Common myeloid progenitor, CD34-positive (primary cell): ENCODE results near the gene MYOZ3.
A peak's percentile ranks its signal among the peaks of the same experiment; 100 is the strongest.

Experiments
- CTCF ChIA-PET: fragments of 350-600 bp; sonication (Branson Sonifier 250); formaldehyde crosslinking; loops from one replicate; lab custom pipeline; 2021; ENCODE audit warnings: antibody characterized with exemption; lab: Charles Lee
- POLR2A ChIA-PET: fragments of 350-600 bp; sonication (Branson Sonifier 250); formaldehyde crosslinking; loops from one replicate; lab custom pipeline; 2021; ENCODE audit warnings: antibody characterized with exemption; lab: Charles Lee
- DNase-seq, 3 donors: peaks; one replicate each; pipeline versions ENCODE4 v3.0.0 to v3.0.0-alpha.2; 2013
- H3K27ac ChIP-seq, 2 experiments: 1 replicate in 1 of 2; 2 replicates in 1 of 2; pipeline ENCODE4 v1.7.0; 2013; ENCODE audit warnings: inconsistent platforms in 2 of 2, low read length in 2 of 2, mild to moderate bottlenecking in 2 of 2, low read depth in 1 of 2, moderate library complexity in 1 of 2; ENCODE audit not compliant: severe bottlenecking in 2 of 2, insufficient read depth in 1 of 2, poor library complexity in 1 of 2
- H3K27me3 ChIP-seq, 5 experiments: replicated peaks in 2 of 5; 1 replicate in 3 of 5; 2 replicates in 2 of 5; pipeline versions ENCODE4 v1.6.1 to v1.7.0; 2013; ENCODE audit warnings: low read length in 4 of 5, mild to moderate bottlenecking in 2 of 5, moderate library complexity in 2 of 5, inconsistent platforms in 1 of 5; ENCODE audit not compliant: insufficient read depth in 5 of 5, control insufficient read depth in 4 of 5
- H3K36me3 ChIP-seq, 4 experiments: 1 replicate in 2 of 4; 2 replicates in 2 of 4; pipeline versions ENCODE4 v1.6.1 to v1.7.0; 2013; ENCODE audit warnings: low read length in 3 of 4, control low read depth in 1 of 4, mild to moderate bottlenecking in 1 of 4; ENCODE audit not compliant: control insufficient read depth in 4 of 4, insufficient read depth in 4 of 4
- H3K4me1 ChIP-seq, 4 experiments: 1 replicate in 3 of 4; 2 replicates in 1 of 4; pipeline versions ENCODE4 v1.6.1 to v1.7.1; 2013; ENCODE audit warnings: low read length in 3 of 4, mild to moderate bottlenecking in 3 of 4, control low read depth in 1 of 4, inconsistent platforms in 1 of 4, moderate library complexity in 1 of 4; ENCODE audit not compliant: control insufficient read depth in 4 of 4, insufficient read depth in 4 of 4; ENCODE audit errors: control extremely low read depth in 1 of 4
- H3K4me3 ChIP-seq, 7 experiments: 1 replicate in 4 of 7; 2 replicates in 3 of 7; pipeline versions ENCODE4 v1.5.1 to v1.7.0; 2013; ENCODE audit warnings: mild to moderate bottlenecking in 7 of 7, low read length in 6 of 7, moderate library complexity in 6 of 7, inconsistent platforms in 2 of 7, low read depth in 2 of 7, control low read depth in 1 of 7; ENCODE audit not compliant: insufficient read depth in 4 of 7, control insufficient read depth in 1 of 7; ENCODE audit errors: extremely low read depth in 1 of 7
- H3K9me3 ChIP-seq, 5 experiments: 1 replicate in 4 of 5; 2 replicates in 1 of 5; pipeline versions ENCODE4 v1.6.1 to v1.7.1; 2013; ENCODE audit warnings: low read length in 4 of 5, mild to moderate bottlenecking in 2 of 5, inconsistent platforms in 1 of 5, low read depth in 1 of 5, moderate library complexity in 1 of 5; ENCODE audit not compliant: control insufficient read depth in 4 of 5, insufficient read depth in 2 of 5; ENCODE audit errors: control extremely low read depth in 1 of 5
- WGBS: methylation state at CpG from one replicate; pipeline ENCODE4 v1.1.5; 2013; ENCODE audit not compliant: insufficient coverage; 5-methylcytosine and 5-hydroxymethylcytosine counted together

MYOZ3 gene

DNA sequence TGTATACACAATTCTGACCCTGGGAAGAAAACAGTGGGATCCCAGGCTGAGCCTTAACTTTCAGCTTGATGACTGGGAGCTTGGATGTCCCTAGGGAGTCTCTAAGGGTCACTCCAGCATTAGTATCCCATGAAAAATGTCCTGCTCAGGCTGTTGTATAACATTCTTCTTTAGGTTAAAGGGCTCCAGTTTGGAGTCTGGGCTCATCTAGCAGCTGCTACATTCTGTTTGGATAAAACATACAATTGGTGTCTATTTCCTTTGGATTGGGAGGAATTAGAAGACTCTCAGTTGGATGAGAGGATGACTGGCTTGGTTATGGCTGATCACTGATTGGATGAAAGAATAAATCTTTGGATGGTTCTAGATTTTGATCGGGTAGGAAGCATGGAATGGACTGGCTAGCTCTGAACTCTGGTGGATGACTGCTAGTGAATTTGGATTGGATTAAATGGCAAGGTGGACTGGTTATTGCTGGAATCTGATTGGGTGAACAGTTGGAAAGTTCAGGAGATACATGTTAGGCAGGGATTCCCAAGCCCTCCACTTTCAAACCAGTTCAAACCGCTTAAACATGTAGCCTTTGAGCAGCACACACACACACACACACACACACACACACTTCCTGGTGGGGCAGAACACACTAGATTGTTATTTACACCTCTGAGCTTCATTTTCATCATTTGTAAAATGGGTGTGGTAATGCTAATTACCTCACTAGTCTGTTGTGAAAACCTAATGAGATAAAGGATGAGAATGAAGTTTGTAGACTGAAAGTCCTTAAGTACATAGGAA, 7.1 kb upstream of the MYOZ3 start:
- H3K9me3 ChIP-seq: no peaks in the 10 kb centered on the region
- peaks cover 0 to 15% (median 12%) of the 10 kb centered on the region in 4 experiments for H3K4me1 ChIP-seq
- H3K27me3 ChIP-seq: no peaks in the 10 kb centered on the region
- no peaks in the 10 kb centered on the region for H3K36me3 ChIP-seq
- WGBS: 100% methylated on average over 1 of the region's 2 CpGs
- no peak overlapping the region for H3K27ac ChIP-seq
- DNase-seq: no peak
- ChIA-PET CTCF (interaction anchor here (0.8 to 5.9 kb wide), 15 partner anchors 8 to 191 kb away, joined by 3 to 63 read pairs (median 3); partner anchors contain the start of gene RBM22), POLR2A (no interaction called here)
- H3K4me3 ChIP-seq: no peak overlapping the region

DNA sequence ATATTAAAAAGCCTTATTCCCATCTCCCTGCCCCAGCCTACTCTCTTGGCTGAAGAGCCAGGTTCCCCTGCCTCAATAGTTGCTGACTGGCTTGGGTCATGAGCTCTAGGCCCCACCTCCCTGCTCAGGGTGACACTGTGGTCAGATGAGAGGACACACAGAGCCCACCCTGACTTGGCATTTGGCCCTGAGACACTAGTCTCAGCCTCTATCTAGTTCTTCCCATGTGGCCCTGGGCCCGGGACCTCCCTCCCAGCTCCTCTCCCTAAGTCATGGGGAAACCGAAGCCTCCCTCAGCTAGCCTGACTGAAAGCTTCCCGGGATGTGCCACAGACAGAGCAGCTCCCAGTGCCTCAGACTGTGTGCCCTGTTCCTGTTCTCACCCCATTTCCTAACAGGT, 5.8 kb upstream of the MYOZ3 start:
- Histone ChIP-seq H3K9me3 (no peaks in the 10 kb centered on the region), H3K4me3 (peak overlapping the region in 1 of 7 experiments; percentile 5), H3K36me3 (no peaks in the 10 kb centered on the region), H3K27ac (no peak overlapping the region), H3K27me3 (no peaks in the 10 kb centered on the region), H3K4me1 (peaks cover 0 to 15% (median 12%) of the 10 kb centered on the region in 4 experiments)
- WGBS: 80% methylated on average over 1 of the region's 3 CpGs
- no peak for DNase-seq
- POLR2A ChIA-PET: no interaction called here
- CTCF ChIA-PET: interaction anchor here (1.0 to 5.9 kb wide), 9 partner anchors 8 to 195 kb away, joined by 3 to 63 read pairs (median 3); no protein-coding TSS in a partner anchor

DNA sequence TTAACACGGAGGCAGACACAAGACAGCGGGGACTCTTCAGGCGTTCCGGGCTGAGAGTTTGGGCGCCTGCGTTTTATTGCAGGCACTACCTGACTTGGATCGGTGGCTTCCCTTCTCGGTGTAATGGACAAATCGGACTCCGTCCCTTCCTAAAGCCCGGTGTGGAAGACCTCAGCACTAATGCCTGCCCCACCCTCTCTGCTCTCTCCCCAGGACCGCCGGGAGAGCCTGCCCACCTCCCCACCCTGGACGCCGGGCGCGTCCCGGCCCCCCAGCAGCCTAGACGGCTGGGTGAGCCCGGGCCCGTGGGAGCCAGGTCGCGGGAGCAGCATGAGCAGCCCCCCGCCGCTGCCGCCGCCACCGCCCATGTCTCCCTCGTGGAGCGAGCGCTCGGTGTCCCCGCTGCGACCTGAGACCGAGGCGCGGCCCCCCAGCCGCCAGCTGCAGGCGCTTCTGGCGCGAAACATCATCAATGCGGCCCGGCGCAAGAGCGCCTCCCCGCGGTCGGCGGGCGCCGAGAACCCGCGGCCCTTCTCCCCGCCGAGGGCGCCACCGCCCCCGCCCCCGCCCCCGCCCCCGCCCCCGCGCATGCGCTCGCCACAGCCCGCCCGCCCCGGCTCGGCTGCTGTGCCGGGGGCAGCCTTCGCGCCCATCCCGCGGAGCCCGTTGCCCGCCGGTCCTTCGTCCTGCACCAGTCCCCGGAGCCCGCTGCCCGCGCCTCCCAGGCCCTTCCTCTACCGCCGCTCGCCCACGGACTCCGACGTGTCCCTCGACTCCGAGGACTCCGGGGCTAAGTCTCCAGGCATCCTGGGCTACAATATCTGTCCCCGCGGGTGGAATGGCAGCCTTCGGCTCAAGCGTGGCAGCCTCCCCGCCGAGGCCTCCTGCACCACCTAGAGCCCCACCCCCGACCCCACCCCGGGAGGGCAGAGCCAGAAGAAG, 4.6 kb upstream of the MYOZ3 start:
- Histone ChIP-seq H3K4me3 (peak overlapping the region; percentile 41 to 84 (median 67)), H3K9me3 (no peaks in the 10 kb centered on the region), H3K27me3 (no peaks in the 10 kb centered on the region), H3K36me3 (no peaks in the 10 kb centered on the region), H3K27ac (no peak overlapping the region), H3K4me1 (peaks cover 0 to 15% (median 12%) of the 10 kb centered on the region in 4 experiments)
- CTCF ChIA-PET: interaction anchor here (0.9 to 5.9 kb wide), 10 partner anchors 12 to 197 kb away, joined by 3 to 63 read pairs (median 4); no protein-coding TSS in a partner anchor
- POLR2A ChIA-PET: no interaction called here
- 1% methylated on average over 62 of the region's 99 CpGs for WGBS
- DNase-seq: peak; percentile 69 to 89 (median 86)

DNA sequence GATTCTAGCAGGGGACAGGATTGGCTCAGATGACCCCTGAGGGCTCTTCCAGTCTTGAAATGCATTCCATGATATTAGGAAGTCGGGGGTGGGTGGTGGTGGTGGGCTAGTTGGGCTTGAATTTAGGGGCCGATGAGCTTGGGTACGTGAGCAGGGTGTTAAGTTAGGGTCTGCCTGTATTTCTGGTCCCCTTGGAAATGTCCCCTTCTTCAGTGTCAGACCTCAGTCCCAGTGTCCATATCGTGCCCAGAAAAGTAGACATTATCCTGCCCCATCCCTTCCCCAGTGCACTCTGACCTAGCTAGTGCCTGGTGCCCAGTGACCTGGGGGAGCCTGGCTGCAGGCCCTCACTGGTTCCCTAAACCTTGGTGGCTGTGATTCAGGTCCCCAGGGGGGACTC, 2.9 kb upstream of the MYOZ3 start:
- Histone ChIP-seq H3K4me3 (no peak overlapping the region), H3K27ac (no peak overlapping the region), H3K27me3 (peaks cover 0 to 4% (median 0%) of the 10 kb centered on the region in 5 experiments), H3K9me3 (no peaks in the 10 kb centered on the region), H3K36me3 (no peaks in the 10 kb centered on the region), H3K4me1 (peaks cover 0 to 15% (median 12%) of the 10 kb centered on the region in 4 experiments)
- 88% methylated on average over 1 of the region's 4 CpGs for WGBS
- ChIA-PET POLR2A (no interaction called here), CTCF (interaction anchor here (0.6 to 5.9 kb wide), 10 partner anchors 10 to 201 kb away, joined by 3 to 63 read pairs (median 4); partner anchors contain the start of gene IRGM)
- DNase-seq: no peak

DNA sequence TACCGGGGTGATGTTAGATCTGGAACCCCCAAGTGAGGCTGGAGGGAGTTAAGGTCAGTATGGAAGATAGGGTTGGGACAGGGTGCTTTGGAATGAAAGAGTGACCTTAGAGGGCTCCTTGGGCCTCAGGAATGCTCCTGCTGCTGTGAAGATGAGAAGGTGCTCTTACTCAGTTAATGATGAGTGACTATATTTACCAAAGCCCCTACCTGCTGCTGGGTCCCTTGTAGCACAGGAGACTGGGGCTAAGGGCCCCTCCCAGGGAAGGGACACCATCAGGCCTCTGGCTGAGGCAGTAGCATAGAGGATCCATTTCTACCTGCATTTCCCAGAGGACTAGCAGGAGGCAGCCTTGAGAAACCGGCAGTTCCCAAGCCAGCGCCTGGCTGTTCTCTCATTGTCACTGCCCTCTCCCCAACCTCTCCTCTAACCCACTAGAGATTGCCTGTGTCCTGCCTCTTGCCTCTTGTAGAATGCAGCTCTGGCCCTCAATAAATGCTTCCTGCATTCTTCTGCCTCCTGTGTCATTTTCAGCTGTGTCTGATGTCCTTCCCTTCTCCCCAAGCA, 2.3 kb upstream of the MYOZ3 start:
- Histone ChIP-seq H3K4me1 (peaks cover 0 to 15% (median 12%) of the 10 kb centered on the region in 4 experiments), H3K4me3 (no peak overlapping the region), H3K9me3 (no peaks in the 10 kb centered on the region), H3K27me3 (peaks cover 0 to 4% (median 0%) of the 10 kb centered on the region in 5 experiments), H3K27ac (no peak overlapping the region), H3K36me3 (no peaks in the 10 kb centered on the region)
- DNase-seq: no peak
- WGBS: 100% methylated on average over 3 of the region's 3 CpGs
- ChIA-PET POLR2A (no interaction called here), CTCF (interaction anchor here (0.6 to 2.0 kb wide), 6 partner anchors 10 to 188 kb away, joined by 3 to 6 read pairs (median 4); partner anchors contain the start of gene IRGM)

DNA sequence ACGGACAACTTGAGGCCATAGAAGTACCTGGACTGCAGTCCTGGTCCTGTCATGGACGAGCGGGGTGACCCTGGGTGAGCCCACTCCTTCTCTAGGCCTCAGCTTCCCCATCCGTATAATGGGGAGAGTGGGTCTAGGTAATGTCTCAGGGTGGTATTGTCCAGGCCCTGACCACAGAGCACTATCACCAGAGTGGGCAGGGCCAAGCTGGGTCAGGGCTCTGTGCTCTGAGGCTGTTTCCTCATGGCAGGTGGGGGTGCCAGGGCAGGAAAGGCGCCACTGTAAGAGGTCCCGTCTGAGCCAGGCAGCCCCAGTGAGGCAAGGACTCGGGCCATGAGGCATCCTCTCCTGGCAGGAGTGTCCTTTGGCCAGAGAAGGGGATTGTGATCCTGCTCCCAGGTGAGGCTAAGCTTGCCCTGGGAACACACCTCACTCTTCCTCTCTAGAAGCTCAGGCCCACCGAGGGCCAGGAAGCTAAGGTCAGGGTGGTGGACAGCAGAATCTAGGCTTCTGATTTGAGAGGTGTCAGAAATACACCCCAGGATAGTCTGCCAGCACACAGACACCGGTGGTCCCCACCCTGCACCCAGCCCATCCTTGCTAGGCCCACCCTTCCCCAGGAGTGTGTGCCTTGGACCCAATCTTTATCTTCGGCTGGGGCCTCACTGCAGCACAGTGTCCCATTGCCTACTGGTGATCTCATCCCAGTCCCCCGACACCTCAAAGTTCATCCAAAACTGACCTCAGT, 1.5 kb upstream of the MYOZ3 start:
- peaks cover 0 to 15% (median 12%) of the 10 kb centered on the region in 4 experiments for H3K4me1 ChIP-seq
- H3K27ac ChIP-seq: no peak overlapping the region
- no peaks in the 10 kb centered on the region for H3K9me3 ChIP-seq
- ChIA-PET POLR2A (no interaction called here), CTCF (interaction anchor here (1.3 to 1.6 kb wide), 2 partner anchors 38 to 99 kb away, joined by 4 to 6 read pairs; no protein-coding TSS in a partner anchor)
- WGBS: 97% methylated on average over 8 of the region's 11 CpGs
- H3K27me3 ChIP-seq: peaks cover 0 to 4% (median 0%) of the 10 kb centered on the region in 5 experiments
- H3K4me3 ChIP-seq: no peak overlapping the region
- H3K36me3 ChIP-seq: no peaks in the 10 kb centered on the region
- no peak for DNase-seq
